ENCODE results near the gene STK11IP.

Gene STK11IP

GRCh38 chr2:219662566-219662965 lies 64.9 kb downstream of the STK11IP start:
- DNase-seq (ENCODE audit: extremely low read depth, low read depth) = no peak

GRCh38 chr2:219663116-219663762 lies 65.6 kb downstream of the STK11IP start:
- no peak for TF ChIP-seq CTCF (IDR thresholded peaks at IDR 0.05; ENCODE audit: low read depth, low read length)

More at GRCh38 chr2:219662566-219662965, 64.9 kb downstream of the STK11IP start:
- TF ChIP-seq CTCF (IDR thresholded peaks at IDR 0.05; ENCODE audit: low read depth, low read length) = no peak

GRCh38 chr2:219664041-219664440 lies 66.4 kb downstream of the STK11IP start:
- DNase-seq (ENCODE audit: extremely low read depth, low read depth) = no peak

More at GRCh38 chr2:219663116-219663762, 65.6 kb downstream of the STK11IP start:
- DNase-seq (ENCODE audit: extremely low read depth, low read depth) = no peak

GRCh38 chr2:219664944-219665343 lies 67.3 kb downstream of the STK11IP start:
- no peak for TF ChIP-seq CTCF (IDR thresholded peaks at IDR 0.05; ENCODE audit: low read depth, low read length)
- DNase-seq (ENCODE audit: extremely low read depth, low read depth) = no peak

More at GRCh38 chr2:219664041-219664440, 66.4 kb downstream of the STK11IP start:
- TF ChIP-seq CTCF (IDR thresholded peaks at IDR 0.05; ENCODE audit: low read depth, low read length) = no peak

GRCh38 chr2:219665926-219666325 lies 68.3 kb downstream of the STK11IP start:
- no peak for TF ChIP-seq CTCF (IDR thresholded peaks at IDR 0.05; ENCODE audit: low read depth, low read length)
- no peak for DNase-seq (ENCODE audit: extremely low read depth, low read depth)

Data from AG09319 (cell line).